ENCODE measurements around the gene CMTM6.

CMTM6 gene

DNA sequence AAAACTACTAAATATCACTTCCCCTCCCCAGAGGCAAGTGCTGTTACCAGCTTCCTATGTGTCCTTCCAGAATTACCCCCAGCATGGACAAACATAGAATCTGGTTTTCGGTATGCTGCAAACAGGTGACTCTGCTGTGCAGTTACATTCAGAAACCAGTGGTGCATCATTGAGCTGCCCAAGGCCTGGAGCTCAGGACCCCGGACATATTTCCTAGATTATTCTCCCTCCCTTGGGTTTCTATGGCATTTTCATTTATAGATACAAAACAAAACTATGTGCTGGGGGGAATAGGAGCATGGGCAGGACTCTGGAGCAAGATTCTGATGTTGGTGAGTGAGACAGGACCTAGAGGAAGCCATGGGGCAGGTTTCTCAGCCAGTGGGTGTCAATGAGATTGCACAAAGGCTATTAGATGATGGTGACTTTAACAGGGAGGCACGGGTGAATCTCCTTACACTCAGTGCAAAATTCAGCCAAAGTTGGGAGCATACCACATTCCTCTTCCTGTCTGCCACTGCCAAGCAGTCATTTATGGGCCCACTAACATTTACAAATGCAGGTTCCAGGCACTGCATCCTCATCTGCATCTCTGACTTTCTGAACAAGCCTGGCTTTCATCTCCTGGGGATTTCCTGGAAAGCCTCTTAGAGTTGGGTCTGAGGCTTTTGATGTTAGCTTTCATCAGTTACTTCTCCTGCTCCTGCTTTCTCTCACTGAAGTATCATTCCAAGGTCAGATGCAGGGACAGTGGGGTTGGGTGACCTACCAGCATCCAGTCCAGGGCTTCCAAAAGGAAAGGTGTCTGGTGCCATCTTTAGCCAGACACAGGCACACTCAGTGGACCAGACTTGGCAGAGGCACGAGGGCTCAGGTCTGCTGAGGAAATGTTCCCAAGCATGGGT is 66.5 kb downstream of the CMTM6 start:
- intact Hi-C loops (cut with DNase I) = no loop called here
- DNase-seq = peak in 4 of 42 donors; percentile 3 to 21 (median 12)

- intact Hi-C loops (cut with DNase I) = no loop called here
- DNase-seq = peak in 3 of 42 donors; percentile 6 to 37 (median 20)
Observed at GRCh38 chr3:32434206-32434605, 68.4 kb downstream of the CMTM6 start.

DNA sequence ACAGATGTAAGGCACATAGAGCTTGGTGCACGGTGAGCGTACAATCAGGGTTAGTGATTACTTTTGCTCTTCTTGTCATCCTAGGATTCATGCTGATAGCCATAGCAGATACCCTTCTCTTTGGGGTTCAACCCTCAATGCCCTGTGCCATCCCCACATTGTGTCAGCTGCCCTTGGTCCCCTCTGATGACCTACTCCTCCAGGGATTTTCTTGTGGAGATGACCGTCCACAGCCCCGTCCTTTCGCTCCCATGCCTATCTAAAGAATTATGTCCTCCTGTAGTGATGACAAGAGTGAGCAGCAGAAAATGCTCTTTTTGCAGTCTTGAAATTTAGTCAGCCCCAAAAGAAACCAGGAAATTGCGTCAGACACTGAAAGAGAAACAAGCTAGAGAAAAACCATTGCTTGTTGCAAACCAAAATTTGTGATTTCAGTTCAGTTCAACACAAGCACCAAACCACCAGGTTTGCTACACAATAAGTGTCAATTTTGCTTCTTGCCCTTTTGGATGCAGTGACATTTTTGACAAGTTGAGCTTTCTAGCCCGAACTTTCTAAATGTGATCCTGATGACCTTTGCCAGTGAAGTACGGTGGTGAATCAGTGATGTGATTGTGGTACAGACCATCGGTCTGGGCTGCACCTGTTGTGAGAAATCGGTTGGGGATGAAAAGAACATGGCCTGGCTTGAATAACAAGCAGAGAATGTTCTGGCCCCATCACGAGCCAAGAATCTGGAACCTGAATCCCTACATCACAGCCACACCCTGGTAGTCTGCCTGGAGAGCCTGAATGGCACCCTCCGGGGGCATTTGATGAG is 69.7 kb downstream of the CMTM6 start:
- peak in 3 of 42 donors; percentile 7 to 37 (median 19) for DNase-seq
- intact Hi-C loops (cut with DNase I) = no loop called here

DNA sequence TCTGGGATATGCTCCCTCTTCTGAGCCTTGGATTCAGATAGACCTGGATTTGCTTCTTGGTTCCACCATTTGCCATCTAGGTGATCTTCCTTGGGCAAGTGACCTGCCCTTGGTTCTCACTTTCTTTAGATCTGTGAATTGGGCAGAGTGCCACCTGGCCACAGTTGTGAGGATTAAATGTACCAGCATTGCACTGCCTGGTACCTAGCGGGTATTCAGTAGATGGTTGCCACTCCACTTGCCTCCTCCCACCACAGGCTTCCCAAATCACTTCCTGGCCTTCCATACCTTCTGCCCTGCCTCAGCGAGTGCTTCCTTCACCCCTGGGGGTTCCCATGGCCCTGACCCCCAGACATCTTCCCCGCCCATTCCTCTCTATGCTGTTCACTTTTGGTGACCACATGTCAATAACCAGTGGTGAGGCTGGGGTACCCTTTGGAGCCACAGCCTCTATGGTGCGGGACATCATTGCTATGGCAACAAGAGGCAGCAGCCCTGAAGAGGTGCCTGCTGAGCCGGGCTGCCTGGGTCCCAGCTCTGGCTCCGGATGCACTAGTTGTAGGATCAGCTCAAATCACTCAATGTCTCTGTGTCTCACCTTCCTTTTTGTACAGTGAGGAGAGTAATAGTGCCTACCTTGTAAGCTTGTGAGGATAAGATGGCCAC is 70.5 kb downstream of the CMTM6 start:
- intact Hi-C loops (cut with DNase I) = no loop called here

DNA sequence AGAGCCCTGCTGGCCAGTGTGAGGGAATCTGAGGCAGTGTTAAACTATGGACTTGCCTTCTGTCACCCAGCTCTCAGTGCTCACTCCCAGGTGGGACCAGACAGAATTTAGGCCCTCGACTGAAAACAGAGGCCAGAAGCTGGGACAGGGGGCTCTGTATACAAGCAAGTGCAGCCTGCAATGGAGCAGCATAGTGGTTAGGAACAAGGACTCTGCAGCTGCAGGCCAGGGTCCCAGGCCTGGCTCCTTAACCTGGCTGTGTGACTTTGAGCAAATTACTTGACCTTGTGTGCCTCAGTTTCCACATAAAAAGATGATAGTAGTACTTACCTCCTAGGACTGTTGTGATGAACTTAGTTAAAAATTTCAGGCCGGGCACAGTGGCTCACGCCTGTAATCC is 71.2 kb downstream of the CMTM6 start:
- DNase-seq = peak in 1 of 42 donors; percentile 29
- intact Hi-C loops (cut with DNase I) = no loop called here

More for the DNA sequence above, 70.5 kb downstream of the CMTM6 start:
- DNase-seq = peak in 2 of 42 donors; percentile 5 to 27
